Testis (tissue), 2 donors: ENCODE results near the gene SHROOM3.

Experiments
- CTCF ChIP-seq, 3 experiments: fragments of 450-650 bp in 2 of 3; fragments of 200-600 bp in 1 of 3; sonication (generic) in 1 of 3; IDR thresholded peaks; one replicate each; pipeline ENCODE4 v1.5.1; 2016 to 2019; ENCODE audit warnings: antibody characterized with exemption in 3 of 3, mild to moderate bottlenecking in 2 of 3, moderate library complexity in 1 of 3
- POLR2A ChIP-seq: fragments of 450-650 bp; IDR thresholded peaks from one replicate; pipeline ENCODE4 v1.6.1; 2017; ENCODE audit warnings: antibody characterized with exemption, mild to moderate bottlenecking, moderate library complexity

GRCh38 chr4:76718831-76719230 lies 283.8 kb downstream of the SHROOM3 start:
- TF ChIP-seq POLR2A (no peak), CTCF (IDR thresholded peaks at IDR 0.05) (no peak)
